GM12801 (cell line): ENCODE data around the gene PER1.

Experiments
- CTCF ChIP-seq: IDR thresholded peaks from one replicate; pipeline ENCODE4 v1.5.1; 2011; ENCODE audit warnings: control low read depth; ENCODE audit not compliant: insufficient read length; ENCODE audit errors: extremely low read depth

The PER1 gene

GRCh38 chr17:8128125-8128784, 23.9 kb downstream of the PER1 start:
- no peak for TF ChIP-seq CTCF

GRCh38 chr17:8126491-8127066, 25.6 kb downstream of the PER1 start:
- no peak for TF ChIP-seq CTCF

- no peak for TF ChIP-seq CTCF
These were observed 26.2 kb downstream of the PER1 start for GRCh38 chr17:8125947-8126490.

GRCh38 chr17:8125154-8125946, 26.9 kb downstream of the PER1 start:
- TF ChIP-seq CTCF: no peak

- TF ChIP-seq CTCF: no peak
These were observed 27.7 kb downstream of the PER1 start for GRCh38 chr17:8124350-8125153.

- TF ChIP-seq CTCF: no peak
These were observed 28.4 kb downstream of the PER1 start, which contains the start of gene HES7 for GRCh38 chr17:8123695-8124349. Gene HES7, minus strand, starts transcription at chr17:8124106. Its CDS starts 22 bp downstream, at chr17:8124084.
